ENCODE measurements around the gene NFATC2.

The NFATC2 gene

GRCh38 chr20:51447097-51447764 lies 95.3 kb downstream of the NFATC2 start:
- no peak for DNase-seq

- no peak for DNase-seq
Measured at GRCh38 chr20:51446656-51447055, 95.9 kb downstream of the NFATC2 start.

GRCh38 chr20:51446230-51446629 lies 96.3 kb downstream of the NFATC2 start:
- no peak for DNase-seq

- no peak for DNase-seq
Measured at GRCh38 chr20:51445591-51445990, 96.9 kb downstream of the NFATC2 start.

GRCh38 chr20:51444922-51445438 lies 97.5 kb downstream of the NFATC2 start:
- DNase-seq, result no peak

GRCh38 chr20:51444467-51444866 lies 98.1 kb downstream of the NFATC2 start:
- no peak for DNase-seq

- no peak for DNase-seq
Measured at GRCh38 chr20:51442602-51443001, 99.9 kb downstream of the NFATC2 start.

- DNase-seq, result no peak
Measured at GRCh38 chr20:51440589-51440988, 101.9 kb downstream of the NFATC2 start.

- no peak for DNase-seq
Measured at GRCh38 chr20:51439160-51439689, 103.3 kb downstream of the NFATC2 start.

GRCh38 chr20:51438136-51438535 lies 104.4 kb downstream of the NFATC2 start:
- DNase-seq, result no peak

- DNase-seq, result no peak
Measured at GRCh38 chr20:51437182-51437924, 105.2 kb downstream of the NFATC2 start.

GRCh38 chr20:51434580-51435247 lies 107.8 kb downstream of the NFATC2 start:
- DNase-seq, result no peak

GRCh38 chr20:51434026-51434425 lies 108.5 kb downstream of the NFATC2 start:
- no peak for DNase-seq

GRCh38 chr20:51432875-51433274 lies 109.6 kb downstream of the NFATC2 start:
- DNase-seq, result no peak

GRCh38 chr20:51432251-51432784 lies 110.2 kb downstream of the NFATC2 start:
- DNase-seq, result no peak

GRCh38 chr20:51431321-51431720 lies 111.2 kb downstream of the NFATC2 start:
- no peak for DNase-seq

GRCh38 chr20:51430198-51430950 lies 112.1 kb downstream of the NFATC2 start:
- no peak for DNase-seq

- no peak for DNase-seq
Measured at GRCh38 chr20:51429696-51430095, 112.8 kb downstream of the NFATC2 start.

- DNase-seq, result no peak
Measured at GRCh38 chr20:51429144-51429482, 113.4 kb downstream of the NFATC2 start.

GRCh38 chr20:51428401-51429143 lies 113.9 kb downstream of the NFATC2 start:
- no peak for DNase-seq

- no peak for DNase-seq
Measured at GRCh38 chr20:51427651-51428291, 114.7 kb downstream of the NFATC2 start.
